Measurements from ENCODE around the gene CLTA. TPM values are rescaled to one million over a fixed set of nuclear protein-coding genes. Genes with fewer than 3 reads are reported as not detected.

Gene CLTA
- polyA plus RNA-seq, 2 of the 4 experiments (the other 2 are of a cell fraction) = 291 to 312 TPM

- no peak for TF ChIP-seq POLR2AphosphoS2 (conservative IDR thresholded peaks at IDR 0.05; ENCODE audit: low read length)
These were observed 42.2 kb upstream of the CLTA start (continued) for GRCh38 chr9:36148311-36149051.

GRCh38 chr9:36149197-36149596 lies 41.5 kb upstream of the CLTA start:
- FAIRE-seq = no peak
- peak; percentile 44 to 56; a peak in 4 of 6 replicates for ATAC-seq
- H3K4me2 ChIP-seq = peak overlapping the region; percentile 75
- H3K9me3 ChIP-seq = peaks cover 12% of the 10 kb centered on the region; the same call in 2 of the 3 replicates
- TF ChIP-seq E2F6 (IDR thresholded peaks at IDR 0.05; ENCODE audit: borderline replicate concordance, low read depth) = no peak
- TF ChIP-seq HDAC2 (IDR thresholded peaks at IDR 0.05) = no peak
- POLR2A ChIA-PET = interaction anchor here (0.9 to 1.9 kb wide), 5 partner anchors 12 to 335 kb away, joined by 3 to 19 read pairs (median 10); partner anchors contain the start of genes CLTA, GLIPR2 and HINT2
- H3K27ac ChIP-seq = peak overlapping the region; percentile 64 to 82
- CTCF ChIA-PET = interaction anchor here (0.8 to 3.7 kb wide), 13 partner anchors 10 to 141 kb away, joined by 3 to 36 read pairs (median 4); partner anchors contain the start of genes CCIN and GLIPR2
- 63% methylated on average over 3 of the region's 4 CpGs for WGBS (ENCODE audit: missing lambda C conversion rate)
- 0 out of 3 replicates have a peak overlapping the region, but pooled peaks have one; percentile 7 for H3K4me3 ChIP-seq
- H3K4me1 ChIP-seq = peaks cover 27% of the 10 kb centered on the region
- no peak for DNase-seq (ENCODE audit: low read depth in 1 of 2, low spot score in 1 of 2)

GRCh38 chr9:36150574-36151315 lies 40.0 kb upstream of the CLTA start:
- Histone ChIP-seq H3K4me3 (no peak overlapping the region), H3K4me2 (no peak overlapping the region), H3K27ac (peak overlapping the region in 1 of 2 experiments; percentile 82; a peak in 3 of 6 replicates), H3K9me3 (peaks cover 5% of the 10 kb centered on the region; the same call in 2 of the 3 replicates), H3K4me1 (peaks cover 36% of the 10 kb centered on the region)
- ATAC-seq (0 out of 6 replicates have a peak, but pooled peaks of 1 of the 2 experiments have one; percentile 9), DNase-seq (ENCODE audit: low read depth in 1 of 2, low spot score in 1 of 2) (no peak), FAIRE-seq (no peak)
- ChIA-PET POLR2A (interaction anchor here (1.6 to 1.7 kb wide), 2 partner anchors 13 to 40 kb away, joined by 5 to 6 read pairs; partner anchors contain the start of gene CLTA), CTCF (interaction anchor here (0.6 to 4.1 kb wide), 7 partner anchors 9 to 85 kb away, joined by 3 to 45 read pairs (median 7); no protein-coding TSS in a partner anchor)
- WGBS (ENCODE audit: missing lambda C conversion rate) = 93% methylated on average over 4 of the region's 4 CpGs
- no peak for TF ChIP-seq RARB (CRISPR knock-in tag; IDR thresholded peaks at IDR 0.05)
- no peak for TF ChIP-seq FOSL2 (IDR thresholded peaks at IDR 0.05)
- TF ChIP-seq FOSL2 (CRISPR knock-in tag; IDR thresholded peaks at IDR 0.05) = no peak
- no peak for TF ChIP-seq FOSB (CRISPR knock-in tag; IDR thresholded peaks at IDR 0.05)
- no peak for TF ChIP-seq PBX3 (IDR thresholded peaks at IDR 0.05)
- no peak for TF ChIP-seq JUNB (IDR thresholded peaks at IDR 0.05)
- TF ChIP-seq GATA3 (IDR thresholded peaks at IDR 0.05; ENCODE audit: borderline replicate concordance) = no peak

- H3K9me3 ChIP-seq = peaks cover 3% of the 10 kb centered on the region
- ATAC-seq (no peak), DNase-seq (ENCODE audit: low read depth in 1 of 2, low spot score in 1 of 2) (no peak), FAIRE-seq (no peak)
- no peak overlapping the region for H3K4me2 ChIP-seq
- 91% methylated on average over 14 of the region's 14 CpGs for whole genome bisulfite sequencing (ENCODE audit: missing lambda C conversion rate)
- ChIA-PET POLR2A (interaction anchor here (1.6 to 1.7 kb wide), 2 partner anchors 13 to 39 kb away, joined by 5 to 6 read pairs; partner anchors contain the start of gene CLTA), CTCF (interaction anchor here (0.6 to 4.1 kb wide), 6 partner anchors 10 to 84 kb away, joined by 3 to 45 read pairs (median 5); no protein-coding TSS in a partner anchor)
- TF ChIP-seq CEBPB (IDR thresholded peaks at IDR 0.05) (no peak), HMGXB4 (CRISPR knock-in tag; IDR thresholded peaks at IDR 0.05; ENCODE audit: borderline replicate concordance) (no peak), SREBF2 (IDR thresholded peaks at IDR 0.05) (no peak), FOSB (CRISPR knock-in tag; IDR thresholded peaks at IDR 0.05) (no peak), JUN (IDR thresholded peaks at IDR 0.05) (no peak), RARB (CRISPR knock-in tag; IDR thresholded peaks at IDR 0.05) (no peak), PBX3 (IDR thresholded peaks at IDR 0.05) (no peak), ELK1 (IDR thresholded peaks at IDR 0.05; ENCODE audit: low read depth, low read length) (no peak), ZNF302 (CRISPR knock-in tag; IDR thresholded peaks at IDR 0.05) (no peak), TP53 (CRISPR knock-in tag; IDR thresholded peaks at IDR 0.05) (no peak), FOXS1 (CRISPR knock-in tag; IDR thresholded peaks at IDR 0.05) (no peak)
- peak overlapping the region in 1 of 2 experiments; percentile 82; a peak in 2 of 6 replicates for H3K27ac ChIP-seq
- no peak overlapping the region for H3K4me3 ChIP-seq
- peaks cover 36% of the 10 kb centered on the region for H3K4me1 ChIP-seq
These were observed 39.2 kb upstream of the CLTA start for GRCh38 chr9:36151316-36152210.

Data from A549 (cell line).